HG03558 (cell line): Measurements from ENCODE around the gene GPANK1.
"Not testable (repeated sequence)": the region's sequence is repeated elsewhere in the genome, so short reads cannot be mapped to it uniquely, and the experiment has no call there.

ENCODE experiments used
- ATAC-seq: cut with Tn5 transposase; IDR thresholded peaks from one replicate; pipeline ENCODE4 v1.9.1; 2021; ENCODE audit warnings: moderate number of reproducible peaks; ENCODE audit not compliant: unreplicated experiment; ENCODE audit errors: extremely low read depth

GPANK1 gene

DNA sequence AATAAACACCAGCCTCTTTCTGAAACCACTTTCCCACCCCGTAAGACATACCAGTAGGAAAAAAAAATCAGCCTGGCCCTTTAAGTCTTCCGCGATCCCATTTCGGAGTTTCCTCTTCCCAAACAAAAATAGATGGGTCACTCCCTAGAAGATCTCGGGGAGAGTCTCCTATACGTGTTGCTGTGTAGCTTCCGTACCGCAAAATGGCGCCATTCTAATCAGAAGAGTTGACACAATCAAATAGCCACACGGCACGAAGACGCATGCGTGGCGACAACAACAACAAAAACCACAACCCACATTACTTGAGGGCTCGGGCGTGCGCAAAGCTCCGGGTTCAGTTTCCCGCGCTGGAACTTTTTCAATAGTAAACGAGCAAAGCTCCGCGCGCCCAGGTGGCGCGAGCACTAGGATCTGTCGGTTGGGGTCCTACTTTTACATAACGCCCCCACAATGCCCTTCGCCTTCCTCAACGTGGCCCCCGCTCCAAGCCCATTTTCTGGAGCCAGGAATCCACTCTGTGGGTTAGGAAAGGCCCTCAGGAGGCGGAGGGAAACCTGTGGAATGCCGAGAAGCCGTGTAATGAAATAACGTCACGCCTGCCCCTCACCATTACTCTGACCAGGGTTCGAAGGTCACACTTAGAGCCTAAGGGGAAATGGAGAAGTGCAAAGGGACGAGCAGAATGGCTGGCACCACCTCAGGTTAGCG, at the start of gene GPANK1:
GPANK1 (minus strand) TSS at position 208 of the 711 bp plus-strand sequence. CDS start 519 bp downstream, outside the sequence.
- ATAC-seq: no peak

DNA sequence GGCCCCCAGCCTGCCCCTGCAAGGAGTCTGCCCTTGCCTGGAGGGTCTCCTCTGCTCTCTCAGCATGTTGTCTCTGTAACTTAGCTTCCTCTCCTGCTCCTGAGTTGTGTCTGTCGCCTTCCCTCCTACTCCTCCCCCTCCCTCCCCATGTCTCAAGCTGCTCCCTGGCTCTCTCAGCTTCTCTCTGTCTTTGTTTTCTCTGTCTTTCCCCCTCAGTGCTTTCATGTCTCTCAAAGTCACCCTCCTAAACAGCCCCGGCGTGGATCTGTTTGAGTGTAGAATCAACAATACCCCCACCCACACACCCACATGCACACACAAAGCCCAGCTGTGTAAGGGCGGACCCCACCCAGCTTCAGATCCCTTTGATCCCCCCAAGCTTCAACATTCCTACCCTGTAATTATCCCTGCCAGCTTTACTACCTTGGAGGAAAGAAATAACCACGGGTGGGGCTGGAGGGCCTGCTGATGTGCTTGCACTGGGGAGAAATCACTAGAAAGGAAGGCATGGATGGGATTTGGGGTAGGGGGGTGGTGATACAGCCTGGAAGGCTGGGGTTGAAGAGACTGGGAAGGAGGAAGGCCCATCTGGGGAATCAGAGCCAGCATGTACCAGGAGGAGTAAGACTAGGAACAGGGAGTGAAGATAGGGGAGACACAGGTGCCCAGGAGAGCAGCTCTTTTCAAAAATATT, 49.3 kb upstream of the GPANK1 start:
- ATAC-seq: no peak

DNA sequence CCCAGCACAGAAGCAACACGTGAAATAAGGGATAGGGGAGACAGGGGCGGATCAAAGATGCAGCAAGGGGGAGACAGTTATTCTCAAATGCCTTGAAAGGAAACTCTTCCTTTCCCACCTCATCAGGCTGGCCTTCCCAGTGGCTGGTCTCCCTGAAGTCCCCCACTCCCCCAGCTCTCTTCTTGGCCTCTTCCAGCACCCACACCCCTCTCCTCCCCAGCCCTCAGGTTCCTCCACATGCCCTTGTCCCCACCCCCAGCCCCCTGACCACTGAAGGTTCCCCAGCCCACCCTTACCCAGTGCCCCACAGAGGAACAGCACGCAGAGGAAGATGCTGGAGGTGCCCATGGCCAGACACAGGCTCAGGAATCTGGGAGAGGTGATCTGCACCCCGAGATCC, 48.7 kb upstream of the GPANK1 start:
- no peak for ATAC-seq

DNA sequence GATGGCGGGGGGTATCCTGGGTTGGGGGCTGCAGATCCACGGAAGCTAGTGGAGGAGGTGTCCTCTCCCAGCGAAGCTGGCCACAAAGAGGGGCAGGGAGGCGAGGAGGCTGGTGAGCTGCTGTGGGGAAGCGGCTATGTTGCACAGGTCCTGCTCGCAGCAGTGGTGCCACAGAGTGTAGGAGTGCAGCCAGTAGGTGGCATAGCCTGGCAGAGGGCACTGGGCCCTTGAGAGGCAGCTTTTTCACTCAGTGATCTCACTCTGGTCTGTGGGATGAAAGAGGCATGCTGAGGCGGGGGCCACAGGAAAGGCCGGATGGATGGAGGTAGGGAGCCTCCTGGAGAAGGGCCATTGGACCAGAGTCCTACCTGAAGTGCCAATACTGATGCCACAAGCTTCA, 47.5 kb upstream of the GPANK1 start:
- ATAC-seq: no peak

- ATAC-seq: no peak
Observed at GRCh38 chr6:31711233-31711632, 46.4 kb upstream of the GPANK1 start.

DNA sequence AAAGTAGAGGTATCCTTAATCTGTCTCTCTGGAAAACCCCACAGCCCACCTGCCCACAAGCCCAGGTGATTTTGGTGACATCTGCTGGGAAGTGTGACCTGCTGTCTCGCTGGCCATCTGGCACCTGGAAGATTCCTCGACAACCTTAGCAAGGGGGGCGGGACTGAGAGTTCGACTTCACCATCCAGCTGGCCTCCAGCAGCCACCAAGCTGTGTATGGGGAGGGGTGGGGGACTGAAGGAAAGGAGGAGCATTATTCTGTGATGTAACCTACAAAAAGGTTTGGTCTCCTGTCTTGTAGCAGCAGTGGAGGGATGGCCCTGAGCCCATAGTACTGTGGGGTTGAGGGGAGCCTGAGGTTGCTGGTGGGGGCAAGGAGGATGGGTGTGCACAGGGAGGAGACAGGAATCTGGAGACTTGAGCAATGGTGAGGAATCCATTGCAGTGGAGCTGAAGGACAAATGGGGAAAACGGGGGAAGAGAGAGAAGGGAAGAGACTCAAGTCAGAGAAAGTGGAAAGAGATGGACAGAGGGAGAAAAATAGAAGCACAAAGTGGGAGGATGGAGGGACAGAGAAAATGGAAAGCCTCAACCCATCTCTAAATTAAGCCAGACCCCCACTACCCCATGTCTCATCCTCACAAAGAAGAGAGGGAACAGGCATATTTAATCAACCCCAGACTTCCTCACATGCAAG, 45.9 kb upstream of the GPANK1 start:
- ATAC-seq: no peak

GRCh38 chr6:31709157-31709556, 44.4 kb upstream of the GPANK1 start:
- ATAC-seq: not testable (repeated sequence)

GRCh38 chr6:31708224-31708623, 43.4 kb upstream of the GPANK1 start:
- ATAC-seq: no peak

DNA sequence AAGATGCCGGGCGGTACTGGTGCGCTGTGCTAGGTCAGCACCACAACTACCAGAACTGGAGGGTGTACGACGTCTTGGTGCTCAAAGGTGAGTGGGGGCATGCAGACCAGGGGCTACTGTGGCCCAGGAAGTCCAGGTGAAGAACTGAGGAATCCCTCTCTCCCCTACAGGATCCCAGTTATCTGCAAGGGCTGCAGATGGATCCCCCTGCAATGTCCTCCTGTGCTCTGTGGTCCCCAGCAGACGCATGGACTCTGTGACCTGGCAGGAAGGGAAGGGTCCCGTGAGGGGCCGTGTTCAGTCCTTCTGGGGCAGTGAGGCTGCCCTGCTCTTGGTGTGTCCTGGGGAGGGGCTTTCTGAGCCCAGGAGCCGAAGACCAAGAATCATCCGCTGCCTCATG, 42.9 kb upstream of the GPANK1 start:
- ATAC-seq: no peak

DNA sequence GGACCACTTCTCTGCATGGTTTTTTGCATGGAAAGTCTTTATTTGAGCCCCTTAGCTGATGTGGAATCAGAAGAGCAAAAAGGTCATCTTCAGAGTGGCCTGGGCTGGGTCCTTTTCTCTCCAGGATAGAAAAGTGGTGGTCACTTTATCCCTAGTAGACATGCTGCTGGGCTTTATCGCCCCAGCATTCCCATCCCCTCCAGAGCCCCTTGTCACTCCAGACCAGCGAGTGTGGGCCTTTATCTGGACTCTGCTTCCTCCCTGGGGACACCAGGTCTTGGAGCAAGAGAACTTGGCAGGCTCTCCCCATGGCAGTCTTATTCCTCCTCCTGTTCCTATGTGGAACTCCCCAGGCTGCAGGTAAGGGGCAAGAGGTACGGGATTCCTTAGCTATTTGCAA, 41.8 kb upstream of the GPANK1 start, which contains the start of gene LY6G6F:
LY6G6F (plus strand) TSS at position 268 of the 400 bp plus-strand sequence; CDS start at position 309, 41 bp downstream.
- no peak for ATAC-seq

- ATAC-seq: no peak
Observed at GRCh38 chr6:31705931-31706330, 41.1 kb upstream of the GPANK1 start.

DNA sequence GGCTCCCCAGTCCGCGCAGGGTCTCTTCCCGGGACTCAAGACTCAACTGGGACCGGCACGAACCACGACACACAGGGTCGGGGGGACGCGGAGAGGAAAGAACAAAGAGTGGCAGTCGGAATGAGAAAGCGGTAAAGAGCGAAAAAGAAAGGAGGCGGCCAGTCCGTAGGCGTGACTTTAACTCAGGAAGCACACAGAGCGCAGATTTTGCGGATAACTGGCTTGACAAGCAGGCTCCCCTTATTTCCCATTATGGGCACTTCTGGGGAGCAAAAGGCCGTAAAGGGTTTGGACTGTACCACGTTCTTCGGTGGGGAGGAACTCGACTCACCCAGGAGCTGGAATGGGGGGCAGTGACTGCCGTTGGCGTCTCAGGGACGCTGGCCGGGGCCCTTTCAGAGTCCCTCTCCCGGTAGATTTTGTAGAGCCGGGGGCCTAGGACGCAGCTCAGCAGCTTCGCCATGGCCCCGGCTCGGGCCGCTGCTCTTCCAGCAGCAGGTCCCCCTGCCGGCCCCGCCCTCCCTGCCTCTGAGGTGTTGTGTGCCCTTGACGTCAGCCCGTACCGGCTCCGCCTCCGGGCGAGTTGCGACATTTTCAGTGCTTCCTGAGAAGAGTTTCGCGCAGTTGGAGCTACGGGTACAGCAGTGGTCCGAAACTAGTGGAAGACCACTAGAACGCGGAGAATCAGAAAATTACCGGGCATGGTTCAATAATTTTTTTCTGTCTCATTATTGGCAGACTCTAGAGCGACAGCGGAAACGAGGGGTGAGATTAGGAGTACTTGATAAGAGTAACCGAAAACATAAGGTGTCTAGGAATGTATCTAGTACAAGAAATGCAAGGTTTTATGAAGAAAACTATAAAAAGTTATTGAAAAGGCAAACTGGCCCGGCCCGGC, 38.3 kb upstream of the GPANK1 start, which contains the start of gene ABHD16A:
ABHD16A (minus strand) TSS at position 506 of the 898 bp plus-strand sequence; CDS start at position 463, 43 bp downstream.
- ATAC-seq: peak; percentile 80

- no peak for ATAC-seq
Observed at GRCh38 chr6:31702405-31702818, 37.6 kb upstream of the GPANK1 start.

GRCh38 chr6:31701666-31702404, 37.0 kb upstream of the GPANK1 start:
- ATAC-seq: no peak

DNA sequence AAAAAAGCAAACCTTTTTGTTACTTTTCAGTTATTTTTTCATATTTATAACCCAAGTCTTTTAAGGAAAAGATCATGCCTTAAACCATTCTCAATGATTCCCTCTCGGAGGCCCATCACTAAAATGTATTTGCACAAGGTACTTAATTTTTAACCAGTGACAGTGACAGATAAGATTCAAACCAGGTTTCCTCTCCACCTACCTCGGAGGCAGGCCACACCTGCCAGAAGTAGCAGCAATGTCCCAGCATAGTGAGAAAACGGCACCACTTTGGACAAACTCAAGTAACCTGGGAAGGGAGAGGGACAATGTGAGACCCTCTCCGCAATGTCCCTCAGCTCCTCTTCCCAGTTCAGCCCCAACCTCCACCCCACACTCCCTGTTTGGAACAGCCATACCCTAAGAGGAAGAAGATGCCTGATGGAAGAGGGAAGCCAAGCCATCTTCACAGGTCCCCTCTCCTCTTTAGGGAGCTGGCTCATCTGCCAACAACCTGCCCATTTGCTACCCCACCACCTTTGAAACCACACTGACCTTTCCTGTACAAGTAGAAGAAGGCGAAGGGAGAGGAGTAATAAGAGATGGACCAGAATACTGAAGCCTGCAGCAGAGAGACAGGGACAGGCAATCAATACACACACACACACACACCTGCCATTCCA, 36.1 kb upstream of the GPANK1 start:
- no peak for ATAC-seq

GRCh38 chr6:31697555-31697954, 32.8 kb upstream of the GPANK1 start:
- no peak for ATAC-seq

GRCh38 chr6:31693535-31693934, 28.7 kb upstream of the GPANK1 start:
- no peak for ATAC-seq

DNA sequence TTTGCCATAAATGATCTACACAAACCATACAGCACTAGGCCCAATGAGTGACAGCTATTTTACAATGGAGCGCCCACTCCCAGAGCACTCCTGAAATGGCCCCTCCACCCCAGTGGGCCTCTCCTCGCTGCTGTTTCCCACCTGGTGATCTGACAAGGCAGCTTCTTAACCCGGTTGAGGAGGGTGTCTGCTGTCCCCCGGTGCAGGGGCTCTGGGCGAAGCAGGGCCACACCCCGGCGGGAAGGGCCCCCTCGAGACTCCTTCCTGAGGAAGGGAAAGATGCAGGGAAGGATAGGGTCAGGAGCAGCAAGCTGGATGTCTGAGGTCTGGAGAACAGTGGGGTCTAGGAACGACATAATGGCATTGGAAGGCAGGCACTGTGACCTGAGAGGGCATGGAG, 28.1 kb upstream of the GPANK1 start:
- ATAC-seq: no peak

- ATAC-seq: no peak
Observed at GRCh38 chr6:31692353-31692752, 27.6 kb upstream of the GPANK1 start.
